ENCODE measurements around the gene INPP4A. TPM values are rescaled to one million over a fixed set of nuclear protein-coding genes. Genes with fewer than 3 reads are reported as not detected.

INPP4A gene
- total and polyA plus RNA-seq, 2 of the 13 experiments (the other 11 are each of a cell fraction or from before 2014, with no cell fraction given): 10.1 to 10.9 TPM

DNA sequence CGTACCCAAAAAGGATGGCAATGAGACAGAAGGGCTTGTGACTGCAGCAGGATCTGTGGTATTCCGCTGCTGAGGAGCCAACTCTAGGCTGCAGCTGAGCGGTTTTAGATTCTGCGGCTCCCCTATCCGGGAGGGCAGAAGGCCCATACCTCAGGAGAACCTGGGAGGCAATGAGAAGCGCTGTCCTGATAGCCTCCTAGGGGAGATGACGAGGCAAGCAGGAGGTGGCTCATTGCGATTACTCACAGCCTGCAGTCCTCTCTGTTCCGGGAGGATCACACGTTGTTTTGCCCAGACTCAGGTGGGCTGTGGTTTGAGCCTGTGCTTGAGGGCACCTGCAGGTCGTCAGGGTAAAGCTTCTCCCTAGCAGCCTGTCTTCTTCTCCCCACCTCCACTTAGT, 98.6 kb downstream of the INPP4A start:
- Histone ChIP-seq H4K20me1 (ENCODE audit: insufficient read depth, low read length) (no peaks in the 10 kb centered on the region), H2AFZ (ENCODE audit: low read length) (no peak overlapping the region), H3K36me3 (replicated peaks in 1 of 2; ENCODE audit: control insufficient read depth in 1 of 2, insufficient read depth in 2 of 2, low read length in 2 of 2) (peaks cover 9 to 35% of the 10 kb centered on the region in 2 experiments; a peak in 4 of 5 replicates), H3K4me1 (ENCODE audit: insufficient read depth, low read length) (no peaks in the 10 kb centered on the region), H3K27me3 (ENCODE audit: control insufficient read depth in 1 of 2, insufficient read depth in 2 of 2, low read length in 2 of 2) (no peaks in the 10 kb centered on the region), H3K79me2 (ENCODE audit: insufficient read depth, low read length) (no peaks in the 10 kb centered on the region), H3K4me2 (ENCODE audit: low read depth, low read length) (no peak overlapping the region), H3K27ac (ENCODE audit: extremely low read length, insufficient read depth, low read length) (no peak overlapping the region), H3K9ac (ENCODE audit: insufficient read depth, low read depth, low read length) (no peak overlapping the region), H3K9me3 (ENCODE audit: low read length) (no peaks in the 10 kb centered on the region), H3K4me3 (replicated peaks in 1 of 3; ENCODE audit: insufficient read depth in 1 of 3, low read depth in 2 of 3, low read length in 3 of 3) (no peak overlapping the region)
- no peak for FAIRE-seq
- WGBS (ENCODE audit: low lambda C conversion rate): 89% methylated on average over 11 of the region's 11 CpGs
- DNase-seq (ENCODE audit: low spot score): no peak
- CTCF ChIA-PET (ENCODE audit: low intra/inter-chr PET ratio, low total read pairs): no interaction called here
- BruUV-seq (replicated peaks): no TSS peak
- TF ChIP-seq STAT5B (CRISPR knock-in tag; IDR thresholded peaks at IDR 0.05) (no peak), CENPX (CRISPR knock-in tag; IDR thresholded peaks at IDR 0.05) (no peak), HHEX (CRISPR knock-in tag; IDR thresholded peaks at IDR 0.05) (no peak), ZNF136 (CRISPR knock-in tag; IDR thresholded peaks at IDR 0.05; ENCODE audit: low read depth) (no peak), ZSCAN29 (CRISPR knock-in tag; conservative IDR thresholded peaks at IDR 0.05) (no peak), ZNF121 (CRISPR knock-in tag; IDR thresholded peaks at IDR 0.05) (no peak), ZBTB33 (CRISPR knock-in tag; IDR thresholded peaks at IDR 0.05) (no peak), ZNF253 (CRISPR knock-in tag; IDR thresholded peaks at IDR 0.05; ENCODE audit: borderline replicate concordance) (no peak), BRD4 (CRISPR knock-in tag; IDR thresholded peaks at IDR 0.05) (no peak)
- ATAC-seq: no peak
- intact Hi-C loops (cut with micrococcal nuclease; ENCODE audit: unreplicated experiment) (no loop called here), in situ Hi-C loops (cut with HindIII; ENCODE audit: extremely low pct_ligation_motif_present, low pct_unique_long_range_greater_than_20kb) (no loop called here)
- POLR2A ChIA-PET: no interaction called here
